KBM-7 (cell line): ENCODE data around the gene ALDH4A1.

Source experiments
- DNase-seq: peaks from one replicate; pipeline ENCODE4 v3.0.0-alpha.2; 2015
- in situ Hi-C: fragments of 300-500 bp; cut with MboI; formaldehyde crosslinking; loops from 2 replicates; pipeline ENCODE4 v1.14.3; 2020; ENCODE audit warnings: low sequenced_read_pairs, low pct_unique_long_range_greater_than_20kb, mixed read lengths

The ALDH4A1 gene

GRCh38 chr1:18940303-18941020 lies 38.1 kb upstream of the ALDH4A1 start:
- in situ Hi-C loops: no loop called here
- DNase-seq: no peak

- no peak for DNase-seq
- in situ Hi-C loops: no loop called here
These were observed 37.3 kb upstream of the ALDH4A1 start for GRCh38 chr1:18939398-18940302.

GRCh38 chr1:18938707-18939070 lies 36.3 kb upstream of the ALDH4A1 start:
- no peak for DNase-seq
- in situ Hi-C loops: no loop called here

GRCh38 chr1:18938008-18938706 lies 35.8 kb upstream of the ALDH4A1 start:
- in situ Hi-C loops: no loop called here
- DNase-seq: no peak

GRCh38 chr1:18937539-18937938 lies 35.2 kb upstream of the ALDH4A1 start:
- no peak for DNase-seq
- in situ Hi-C loops: no loop called here

GRCh38 chr1:18936814-18937481 lies 34.6 kb upstream of the ALDH4A1 start:
- no peak for DNase-seq
- in situ Hi-C loops: no loop called here

- in situ Hi-C loops: no loop called here
- DNase-seq: no peak
These were observed 34.1 kb upstream of the ALDH4A1 start for GRCh38 chr1:18936471-18936813.

- in situ Hi-C loops: no loop called here
- DNase-seq: no peak
These were observed 32.0 kb upstream of the ALDH4A1 start for GRCh38 chr1:18934205-18935000.

- in situ Hi-C loops: no loop called here
- no peak for DNase-seq
These were observed 30.5 kb upstream of the ALDH4A1 start for GRCh38 chr1:18932879-18933278.

- in situ Hi-C loops: no loop called here
- no peak for DNase-seq
These were observed 30.0 kb upstream of the ALDH4A1 start for GRCh38 chr1:18932387-18932786.

- in situ Hi-C loops: no loop called here
These were observed 29.4 kb upstream of the ALDH4A1 start for GRCh38 chr1:18931730-18932129.

GRCh38 chr1:18929686-18930085 lies 27.3 kb upstream of the ALDH4A1 start:
- no peak for DNase-seq
- in situ Hi-C loops: no loop called here

More at GRCh38 chr1:18931730-18932129, 29.4 kb upstream of the ALDH4A1 start:
- DNase-seq: no peak

- no peak for DNase-seq
- in situ Hi-C loops: no loop called here
These were observed 26.6 kb upstream of the ALDH4A1 start for GRCh38 chr1:18928985-18929384.

GRCh38 chr1:18928406-18928805 lies 26.1 kb upstream of the ALDH4A1 start:
- DNase-seq: no peak
- in situ Hi-C loops: no loop called here

- in situ Hi-C loops: no loop called here
- DNase-seq: peak; percentile 96
These were observed 25.4 kb upstream of the ALDH4A1 start for GRCh38 chr1:18927654-18928272.

GRCh38 chr1:18927082-18927653 lies 24.8 kb upstream of the ALDH4A1 start:
- DNase-seq: no peak

GRCh38 chr1:18926315-18927081 lies 24.1 kb upstream of the ALDH4A1 start:
- peak; percentile 91 for DNase-seq
- in situ Hi-C loops: no loop called here

More at GRCh38 chr1:18927082-18927653, 24.8 kb upstream of the ALDH4A1 start:
- in situ Hi-C loops: no loop called here
